ENCODE data around the gene SHC3.

SHC3 gene

DNA sequence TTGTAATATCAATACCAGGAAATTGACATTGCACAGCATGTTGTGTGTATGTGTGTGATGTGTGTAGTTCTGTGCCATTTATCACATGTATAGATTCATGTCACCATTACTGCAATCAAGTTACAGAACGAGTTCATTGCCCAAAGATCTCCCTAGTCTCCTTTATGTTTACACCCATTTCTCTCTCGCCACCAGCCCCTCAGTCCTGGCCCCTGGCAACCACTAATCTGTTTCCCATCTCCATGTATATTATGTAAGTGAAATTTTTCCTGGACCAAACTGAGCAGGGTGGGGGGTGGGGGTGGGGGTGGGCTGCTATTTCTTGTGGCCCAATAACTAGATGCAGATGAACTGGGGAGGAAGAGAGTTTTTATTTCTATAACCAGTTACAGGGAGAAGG lies 198.8 kb downstream of the SHC3 start:
- TF ChIP-seq ZFX (IDR thresholded peaks at IDR 0.05; ENCODE audit: borderline replicate concordance) = no peak
- TF ChIP-seq, protein P1, sequence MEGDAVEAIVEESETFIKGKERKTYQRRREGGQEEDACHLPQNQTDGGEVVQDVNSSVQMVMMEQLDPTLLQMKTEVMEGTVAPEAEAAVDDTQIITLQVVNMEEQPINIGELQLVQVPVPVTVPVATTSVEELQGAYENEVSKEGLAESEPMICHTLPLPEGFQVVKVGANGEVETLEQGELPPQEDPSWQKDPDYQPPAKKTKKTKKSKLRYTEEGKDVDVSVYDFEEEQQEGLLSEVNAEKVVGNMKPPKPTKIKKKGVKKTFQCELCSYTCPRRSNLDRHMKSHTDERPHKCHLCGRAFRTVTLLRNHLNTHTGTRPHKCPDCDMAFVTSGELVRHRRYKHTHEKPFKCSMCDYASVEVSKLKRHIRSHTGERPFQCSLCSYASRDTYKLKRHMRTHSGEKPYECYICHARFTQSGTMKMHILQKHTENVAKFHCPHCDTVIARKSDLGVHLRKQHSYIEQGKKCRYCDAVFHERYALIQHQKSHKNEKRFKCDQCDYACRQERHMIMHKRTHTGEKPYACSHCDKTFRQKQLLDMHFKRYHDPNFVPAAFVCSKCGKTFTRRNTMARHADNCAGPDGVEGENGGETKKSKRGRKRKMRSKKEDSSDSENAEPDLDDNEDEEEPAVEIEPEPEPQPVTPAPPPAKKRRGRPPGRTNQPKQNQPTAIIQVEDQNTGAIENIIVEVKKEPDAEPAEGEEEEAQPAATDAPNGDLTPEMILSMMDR (IDR thresholded peaks at IDR 0.05) = no peak
- no peak overlapping the region for H3K27ac ChIP-seq

DNA sequence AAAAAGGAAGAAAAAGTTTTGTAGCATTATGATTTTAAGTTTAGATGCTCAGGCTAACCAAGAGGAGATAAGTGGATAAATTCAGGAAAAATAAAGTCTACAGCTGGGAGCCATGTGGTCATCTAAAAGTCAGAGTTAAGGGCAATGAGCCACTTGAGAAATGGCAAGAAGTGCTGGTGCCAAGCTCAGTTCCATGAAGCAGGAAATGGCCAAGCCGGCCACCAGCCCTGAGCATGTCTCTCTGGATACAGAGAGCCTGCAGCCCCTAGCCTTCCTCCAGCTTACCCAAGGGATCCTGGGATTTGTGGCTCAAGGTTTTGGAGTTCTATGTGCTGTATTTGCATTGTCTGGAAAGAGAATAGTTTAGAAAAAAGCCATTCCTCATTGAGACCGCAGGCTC lies 199.6 kb downstream of the SHC3 start:
- H3K27ac ChIP-seq = no peak overlapping the region
- TF ChIP-seq, protein P1 (IDR thresholded peaks at IDR 0.05) = no peak
- no peak for TF ChIP-seq ZFX (IDR thresholded peaks at IDR 0.05; ENCODE audit: borderline replicate concordance)

DNA sequence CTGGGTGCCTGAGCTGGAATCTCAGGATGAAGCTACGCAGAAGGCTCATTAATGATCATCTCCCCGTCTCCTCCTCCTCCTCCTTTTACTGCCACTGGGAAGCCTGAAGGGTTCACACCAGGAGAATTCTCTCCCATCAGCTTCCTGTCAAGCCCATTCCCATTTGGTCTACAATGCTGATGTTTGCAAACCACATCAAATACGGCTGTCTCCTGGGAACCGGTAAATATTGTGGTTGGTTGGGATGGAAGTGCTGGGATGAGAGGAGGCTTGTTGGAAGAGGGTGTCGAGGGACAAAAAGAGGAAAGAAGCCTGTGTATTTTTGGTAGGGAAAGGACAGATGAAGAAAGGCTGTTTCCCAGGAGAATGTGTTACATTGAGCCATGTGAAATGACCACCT lies 200.6 kb downstream of the SHC3 start:
- H3K27ac ChIP-seq = no peak overlapping the region
- no peak for TF ChIP-seq ZFX (IDR thresholded peaks at IDR 0.05; ENCODE audit: borderline replicate concordance)
- TF ChIP-seq, protein P1 (IDR thresholded peaks at IDR 0.05) = no peak

DNA sequence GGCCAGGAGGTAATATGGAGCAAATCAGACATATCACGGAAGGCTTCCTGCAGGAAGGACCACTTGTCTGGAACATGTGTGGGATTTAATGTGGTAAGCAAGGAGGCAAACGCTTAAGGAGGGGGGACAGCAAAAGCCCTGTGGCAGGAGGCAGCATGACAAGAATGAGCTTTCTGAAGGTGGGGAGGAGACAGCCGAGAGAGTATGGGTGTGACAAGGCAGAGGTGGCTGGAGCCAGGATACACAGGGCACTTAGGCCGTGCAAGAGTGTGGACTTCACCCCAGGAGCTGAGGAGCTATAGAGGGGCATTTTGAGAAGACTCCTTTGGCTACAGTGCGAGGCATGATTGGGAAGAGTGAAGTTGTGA lies 201.7 kb downstream of the SHC3 start:
- no peak for TF ChIP-seq ZFX (IDR thresholded peaks at IDR 0.05; ENCODE audit: borderline replicate concordance)
- TF ChIP-seq, protein P1 (IDR thresholded peaks at IDR 0.05) = no peak
- no peak overlapping the region for H3K27ac ChIP-seq

DNA sequence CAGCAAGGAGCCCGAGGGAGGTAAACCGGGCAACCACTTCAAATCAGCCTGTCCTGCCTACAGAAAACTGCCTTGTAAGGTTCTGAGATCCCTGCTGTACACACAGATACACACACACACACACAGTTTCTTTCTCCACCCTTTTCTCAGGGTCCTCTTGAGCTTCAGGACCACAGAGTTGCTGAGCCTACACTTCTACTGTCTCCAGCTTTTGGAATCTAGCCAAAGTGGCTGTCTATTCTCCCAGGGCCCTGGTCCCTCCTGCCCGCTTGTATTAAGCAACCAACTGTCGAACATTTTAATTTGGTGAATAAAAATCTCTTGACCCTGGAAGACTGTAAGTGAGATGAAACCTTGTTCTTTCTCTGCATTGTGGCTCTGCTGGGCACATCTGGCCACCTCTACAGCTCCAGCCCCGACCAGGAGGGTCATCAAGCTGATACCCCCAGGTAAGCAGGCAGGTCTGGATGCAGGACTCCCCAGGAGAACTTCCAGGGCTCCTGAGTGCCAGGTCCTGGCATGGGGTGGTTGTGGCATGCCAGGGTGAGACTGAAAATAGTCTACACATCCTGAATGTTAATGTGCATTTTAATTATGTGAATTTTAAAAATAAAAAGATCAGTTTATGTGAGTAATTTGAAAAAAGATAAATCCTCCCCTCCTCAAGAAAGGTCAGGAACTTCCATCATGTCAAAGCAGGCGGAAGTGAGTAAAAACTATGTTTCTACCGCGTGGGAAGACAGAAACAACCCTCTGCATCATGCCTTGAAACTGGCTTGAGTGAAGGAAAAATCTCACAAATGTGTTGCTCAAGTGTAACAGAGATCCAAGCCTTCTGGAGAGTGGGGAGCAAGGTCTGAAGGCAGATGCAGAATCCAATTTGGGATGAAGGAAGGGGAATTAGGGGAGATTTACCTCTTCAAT lies 202.4 kb downstream of the SHC3 start:
- TF ChIP-seq, protein P1 (IDR thresholded peaks at IDR 0.05) = no peak
- TF ChIP-seq ZFX (IDR thresholded peaks at IDR 0.05; ENCODE audit: borderline replicate concordance) = no peak

DNA sequence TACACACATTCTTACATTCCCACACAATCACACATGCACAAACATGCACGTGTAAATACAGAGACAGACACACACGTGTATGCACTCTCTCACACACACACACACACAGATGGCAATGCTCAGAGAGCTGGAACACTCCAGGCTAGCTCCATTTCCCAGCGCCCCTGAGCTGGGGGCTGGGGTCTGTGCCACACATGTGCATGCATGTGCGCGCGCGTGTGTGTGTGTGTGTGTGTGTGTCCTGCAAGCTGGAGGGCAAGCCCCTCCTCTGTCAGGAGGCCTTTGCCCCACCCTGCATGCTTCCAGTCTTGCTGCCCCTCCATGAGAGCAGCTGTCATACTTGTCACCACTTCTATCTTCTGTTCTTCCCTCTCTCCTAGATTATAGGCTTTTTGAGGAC lies 204.0 kb downstream of the SHC3 start:
- H3K27ac ChIP-seq = no peak overlapping the region
- no peak for TF ChIP-seq ZFX (IDR thresholded peaks at IDR 0.05; ENCODE audit: borderline replicate concordance)
- TF ChIP-seq, protein P1 (IDR thresholded peaks at IDR 0.05) = no peak

More for the DNA sequence above, 202.4 kb downstream of the SHC3 start:
- no peak overlapping the region for H3K27ac ChIP-seq

DNA sequence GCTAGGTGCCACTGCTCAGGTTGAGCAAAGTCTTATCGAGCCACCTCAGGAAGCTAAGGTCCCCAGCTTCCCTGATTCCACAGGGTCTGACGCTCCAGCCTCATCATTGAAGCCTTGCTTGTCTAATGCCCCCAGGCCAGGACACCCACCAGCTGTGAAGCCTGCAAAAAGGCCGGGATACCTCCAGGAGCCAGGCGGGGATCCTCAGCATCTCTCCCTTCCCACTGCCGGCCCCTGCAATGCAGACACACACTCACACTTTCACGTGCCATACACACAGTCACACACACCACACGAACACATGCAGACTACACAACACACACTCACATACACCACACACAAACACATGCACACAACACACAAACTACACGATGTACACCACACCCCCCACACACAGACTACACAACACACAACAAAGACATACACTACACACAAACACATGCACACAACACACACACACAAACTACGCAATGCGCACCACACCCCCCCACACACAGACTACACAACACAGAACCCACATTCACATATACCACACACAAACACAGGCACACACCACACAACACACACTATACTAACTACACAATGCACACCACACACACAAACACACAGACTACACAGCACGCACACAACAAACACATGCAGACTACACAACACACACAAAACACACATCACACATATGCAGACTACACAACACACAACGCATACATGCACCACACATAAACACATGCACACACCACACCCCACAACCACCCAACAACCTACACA lies 205.2 kb downstream of the SHC3 start:
- H3K27ac ChIP-seq = no peak overlapping the region
- TF ChIP-seq, protein P1 (IDR thresholded peaks at IDR 0.05) = no peak
- no peak for TF ChIP-seq ZFX (IDR thresholded peaks at IDR 0.05; ENCODE audit: borderline replicate concordance)

All from 22Rv1 (cell line).